ENCODE measurements around the gene APOL4. TPM values are rescaled to one million over a fixed set of nuclear protein-coding genes. Genes with fewer than 3 reads are reported as not detected.
A peak's percentile ranks its signal among the peaks of the same experiment; 100 is the strongest.
"Not testable (repeated sequence)": the region's sequence is repeated elsewhere in the genome, so short reads cannot be mapped to it uniquely, and the experiment has no call there.

APOL4 gene
- total RNA-seq, 6 donors from 2014 or later, result 5.4 to 24.7 (median 10.2) TPM

DNA sequence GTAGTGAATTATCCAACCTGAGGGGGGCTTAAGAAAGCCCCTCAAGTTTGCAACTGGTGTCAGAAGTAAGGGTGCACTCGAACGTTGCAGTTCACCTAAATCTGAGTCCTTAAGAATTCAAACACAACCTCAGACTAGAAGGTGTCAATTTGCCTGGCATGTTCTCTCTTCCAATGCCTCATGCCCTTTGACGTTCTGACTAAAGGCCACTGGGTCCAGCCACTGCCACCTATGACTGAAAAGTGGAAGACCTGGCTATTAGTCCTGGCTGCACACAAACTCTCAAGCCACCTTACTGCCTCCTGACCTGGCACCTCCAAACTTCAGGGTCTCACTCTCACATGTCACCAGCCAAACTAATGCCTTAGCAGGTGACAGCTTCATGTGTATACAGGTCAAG lies 8.0 kb downstream of the APOL4 start:
- Histone ChIP-seq H3K27me3 (no peaks in the 10 kb centered on the region), H3K36me3 (no peaks in the 10 kb centered on the region), H3K9me3 (no peaks in the 10 kb centered on the region), H3K4me3 (no peak overlapping the region), H3K27ac (no peak overlapping the region), H3K4me1 (peaks cover 16 to 23% (median 21%) of the 10 kb centered on the region in 4 donors)
- 60 to 86% methylated on average over 3 of the region's 3 CpGs for WGBS, 2 donors
- no peak for DNase-seq
- ATAC-seq (ENCODE audit: low FRiP score in 2 of 2), result no peak
- TF ChIP-seq POLR2A (IDR thresholded peaks at IDR 0.05) (no peak), POLR2AphosphoS5 (IDR thresholded peaks at IDR 0.05) (no peak), CTCF (IDR thresholded peaks at IDR 0.05) (no peak)

GRCh38 chr22:36193171-36193570 lies 8.4 kb downstream of the APOL4 start:
- Histone ChIP-seq H3K36me3 (no peaks in the 10 kb centered on the region), H3K4me1 (peaks cover 16 to 22% (median 20%) of the 10 kb centered on the region in 4 donors), H3K27ac (no peak overlapping the region), H3K4me3 (no peak overlapping the region), H3K27me3 (no peaks in the 10 kb centered on the region), H3K9me3 (no peaks in the 10 kb centered on the region)
- no peak for ATAC-seq (ENCODE audit: low FRiP score in 2 of 2)
- WGBS, 2 donors, result 80 to 90% methylated on average over 2 to 3 of the region's 3 CpGs
- no peak for DNase-seq
- TF ChIP-seq CTCF (IDR thresholded peaks at IDR 0.05), result no peak
- TF ChIP-seq POLR2AphosphoS5 (IDR thresholded peaks at IDR 0.05), result no peak

- Histone ChIP-seq H3K9me3 (no peaks in the 10 kb centered on the region), H3K4me1 (peaks cover 12 to 17% (median 14%) of the 10 kb centered on the region in 4 donors), H3K27ac (no peak overlapping the region), H3K36me3 (no peaks in the 10 kb centered on the region), H3K27me3 (no peaks in the 10 kb centered on the region), H3K4me3 (no peak overlapping the region)
- 51 to 58% methylated on average over 3 to 4 of the region's 4 CpGs for WGBS, 2 donors
- ATAC-seq (ENCODE audit: low FRiP score in 2 of 2) (no peak), DNase-seq (no peak)
- TF ChIP-seq POLR2AphosphoS5 (IDR thresholded peaks at IDR 0.05), result no peak
- no peak for TF ChIP-seq CTCF (IDR thresholded peaks at IDR 0.05)
- TF ChIP-seq POLR2A (IDR thresholded peaks at IDR 0.05), result no peak
- no peak for TF ChIP-seq EP300 (IDR thresholded peaks at IDR 0.05)
Observed at GRCh38 chr22:36192542-36192941, 9.1 kb downstream of the APOL4 start.

- peaks cover 3 to 5% (median 3%) of the 10 kb centered on the region in 4 donors for H3K4me1 ChIP-seq
- H3K27ac ChIP-seq, result no peak overlapping the region
- no peaks in the 10 kb centered on the region for H3K9me3 ChIP-seq
- H3K27me3 ChIP-seq, result no peaks in the 10 kb centered on the region
- WGBS, 2 donors, result 69 to 77% methylated on average over 16 to 17 of the region's 17 CpGs
- DNase-seq, result no peak
- TF ChIP-seq EP300 (IDR thresholded peaks at IDR 0.05) (no peak), POLR2A (IDR thresholded peaks at IDR 0.05) (no peak)
- ATAC-seq (ENCODE audit: low FRiP score in 2 of 2), result peak in 1 of 2 donors; percentile 81
- no peak overlapping the region for H3K4me3 ChIP-seq
- no peaks in the 10 kb centered on the region for H3K36me3 ChIP-seq
Observed at GRCh38 chr22:36191106-36191836, 10.3 kb downstream of the APOL4 start.

DNA sequence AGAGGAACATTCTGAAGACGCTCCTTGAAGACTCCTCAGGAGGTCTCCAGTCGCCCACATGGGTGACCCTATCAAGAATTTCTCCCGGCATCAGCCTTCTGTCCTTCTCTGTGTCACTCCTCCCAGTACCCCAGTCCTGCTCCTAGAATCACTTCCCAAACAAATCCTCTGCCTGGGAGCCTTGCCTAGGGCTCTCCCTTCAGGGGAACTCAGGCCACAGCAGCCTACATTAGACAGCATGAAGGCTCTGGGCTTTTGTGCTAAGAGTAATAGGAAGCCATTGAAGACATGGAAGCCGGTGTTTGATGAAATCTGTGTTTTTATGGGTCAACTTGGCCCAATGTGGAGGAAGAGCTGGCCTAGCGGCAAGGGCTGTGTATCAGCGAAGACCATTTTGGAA lies 13.7 kb downstream of the APOL4 start:
- WGBS, 2 donors, result 97 to 100% methylated on average over 3 of the region's 6 CpGs
- DNase-seq; H3K27me3 ChIP-seq; H3K4me3 ChIP-seq; H3K4me1 ChIP-seq; H3K27ac ChIP-seq; H3K36me3 ChIP-seq; H3K9me3 ChIP-seq; ATAC-seq (ENCODE audit: low FRiP score in 2 of 2): not testable (repeated sequence)
